Hindlimb muscle (tissue), 1 donor: ENCODE measurements around the gene RAB11FIP4. TPM values are rescaled to one million over a fixed set of nuclear protein-coding genes. Genes with fewer than 3 reads are reported as not detected.
"Not testable (repeated sequence)": the region's sequence is repeated elsewhere in the genome, so short reads cannot be mapped to it uniquely, and the experiment has no call there.

Experiments used
- DNase-seq: peaks from one replicate; pipeline ENCODE4 v3.0.0-alpha.2; 2013
- polyA plus RNA-seq: library from polyadenylated mRNA; unstranded; fragments of 120-200 nt; gene quantifications from one replicate; pipeline ENCODE4 v1.2.1, GENCODE V29; 2013; ENCODE audit not compliant: insufficient read length

Gene RAB11FIP4
- polyA plus RNA-seq, 1 donor, result 0.93 TPM

GRCh38 chr17:31433811-31434726, 42.6 kb downstream of the RAB11FIP4 start:
- DNase-seq, result no peak

GRCh38 chr17:31434727-31435050, 43.2 kb downstream of the RAB11FIP4 start:
- no peak for DNase-seq

- DNase-seq, result no peak
These were observed 44.1 kb downstream of the RAB11FIP4 start for GRCh38 chr17:31435581-31435980.

- no peak for DNase-seq
These were observed 46.4 kb downstream of the RAB11FIP4 start for GRCh38 chr17:31437720-31438400.

- no peak for DNase-seq
These were observed 48.2 kb downstream of the RAB11FIP4 start for GRCh38 chr17:31439716-31440115.

GRCh38 chr17:31442276-31442675, 50.8 kb downstream of the RAB11FIP4 start:
- no peak for DNase-seq

GRCh38 chr17:31442856-31443255, 51.4 kb downstream of the RAB11FIP4 start:
- DNase-seq, result not testable (repeated sequence)

GRCh38 chr17:31443386-31443785, 51.9 kb downstream of the RAB11FIP4 start:
- no peak for DNase-seq

GRCh38 chr17:31444026-31444425, 52.6 kb downstream of the RAB11FIP4 start:
- DNase-seq, result no peak

- DNase-seq, result no peak
These were observed 54.9 kb downstream of the RAB11FIP4 start for GRCh38 chr17:31446195-31446967.

- peak; percentile 33 for DNase-seq
These were observed 57.1 kb downstream of the RAB11FIP4 start for GRCh38 chr17:31448467-31449077.

- no peak for DNase-seq
These were observed 57.6 kb downstream of the RAB11FIP4 start for GRCh38 chr17:31449111-31449510.

GRCh38 chr17:31449746-31450145, 58.3 kb downstream of the RAB11FIP4 start:
- no peak for DNase-seq

GRCh38 chr17:31452101-31452500, 60.6 kb downstream of the RAB11FIP4 start:
- no peak for DNase-seq

GRCh38 chr17:31452561-31453110, 61.2 kb downstream of the RAB11FIP4 start:
- DNase-seq, result no peak

GRCh38 chr17:31453896-31454295, 62.4 kb downstream of the RAB11FIP4 start:
- no peak for DNase-seq

GRCh38 chr17:31456814-31457213, 65.3 kb downstream of the RAB11FIP4 start:
- no peak for DNase-seq

- DNase-seq, result no peak
These were observed 66.1 kb downstream of the RAB11FIP4 start for GRCh38 chr17:31457391-31458234.

- DNase-seq, result no peak
These were observed 67.4 kb downstream of the RAB11FIP4 start for GRCh38 chr17:31458829-31459228.

- DNase-seq, result no peak
These were observed 68.2 kb downstream of the RAB11FIP4 start for GRCh38 chr17:31459716-31460115.

- DNase-seq, result no peak
These were observed 68.8 kb downstream of the RAB11FIP4 start for GRCh38 chr17:31460226-31460721.
